ENCODE results near the gene MCC. TPM values are rescaled to one million over a fixed set of nuclear protein-coding genes. Genes with fewer than 3 reads are reported as not detected.

MCC gene
- total RNA-seq, 1 donor from 2014 or later = 47.9 TPM

GRCh38 chr5:113269023-113269997, 218.9 kb downstream of the MCC start:
- H3K36me3 ChIP-seq = no peaks in the 10 kb centered on the region
- TF ChIP-seq POLR2AphosphoS5 (IDR thresholded peaks at IDR 0.05; ENCODE audit: insufficient read depth in 1 of 2, low read depth in 1 of 2) = no peak
- TF ChIP-seq, protein P1, sequence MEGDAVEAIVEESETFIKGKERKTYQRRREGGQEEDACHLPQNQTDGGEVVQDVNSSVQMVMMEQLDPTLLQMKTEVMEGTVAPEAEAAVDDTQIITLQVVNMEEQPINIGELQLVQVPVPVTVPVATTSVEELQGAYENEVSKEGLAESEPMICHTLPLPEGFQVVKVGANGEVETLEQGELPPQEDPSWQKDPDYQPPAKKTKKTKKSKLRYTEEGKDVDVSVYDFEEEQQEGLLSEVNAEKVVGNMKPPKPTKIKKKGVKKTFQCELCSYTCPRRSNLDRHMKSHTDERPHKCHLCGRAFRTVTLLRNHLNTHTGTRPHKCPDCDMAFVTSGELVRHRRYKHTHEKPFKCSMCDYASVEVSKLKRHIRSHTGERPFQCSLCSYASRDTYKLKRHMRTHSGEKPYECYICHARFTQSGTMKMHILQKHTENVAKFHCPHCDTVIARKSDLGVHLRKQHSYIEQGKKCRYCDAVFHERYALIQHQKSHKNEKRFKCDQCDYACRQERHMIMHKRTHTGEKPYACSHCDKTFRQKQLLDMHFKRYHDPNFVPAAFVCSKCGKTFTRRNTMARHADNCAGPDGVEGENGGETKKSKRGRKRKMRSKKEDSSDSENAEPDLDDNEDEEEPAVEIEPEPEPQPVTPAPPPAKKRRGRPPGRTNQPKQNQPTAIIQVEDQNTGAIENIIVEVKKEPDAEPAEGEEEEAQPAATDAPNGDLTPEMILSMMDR (IDR thresholded peaks at IDR 0.05) = no peak
- TF ChIP-seq POLR2A (IDR thresholded peaks at IDR 0.05) = no peak
- no peaks in the 10 kb centered on the region for H3K9me3 ChIP-seq
- no peaks in the 10 kb centered on the region for H3K27me3 ChIP-seq
- intact Hi-C loops (cut with DNase I) = no loop called here
- H3K27ac ChIP-seq = no peak overlapping the region
- peaks cover 47% of the 10 kb centered on the region for H3K4me1 ChIP-seq
- H3K4me3 ChIP-seq = no peak overlapping the region
- DNase-seq (ENCODE audit: extremely low spot score in 2 of 2) = no peak

DNA sequence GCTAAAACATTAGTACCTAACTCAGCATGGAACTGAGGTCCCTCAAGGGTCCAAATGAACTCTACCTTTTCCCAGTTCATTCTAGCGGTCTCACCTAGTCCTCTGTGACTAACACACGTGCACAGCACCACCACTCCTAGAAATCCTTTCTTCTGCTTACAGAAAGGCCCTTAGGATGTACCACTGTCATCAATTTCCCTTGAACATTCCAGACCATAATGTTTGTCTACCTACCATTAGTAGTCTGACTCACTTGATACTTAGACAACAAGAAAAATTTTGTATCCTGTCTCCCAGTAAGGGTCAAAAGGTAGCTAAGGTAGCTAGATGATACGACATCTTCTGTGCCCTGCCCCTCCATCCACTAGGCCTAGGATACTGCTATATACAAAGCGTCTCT, 220.0 kb downstream of the MCC start:
- no peak overlapping the region for H3K27ac ChIP-seq
- intact Hi-C loops (cut with DNase I) = no loop called here

GRCh38 chr5:113267361-113267900, 220.8 kb downstream of the MCC start:
- no peak overlapping the region for H3K27ac ChIP-seq
- no peaks in the 10 kb centered on the region for H3K27me3 ChIP-seq
- no peak for DNase-seq (ENCODE audit: extremely low spot score in 2 of 2)
- TF ChIP-seq POLR2A (IDR thresholded peaks at IDR 0.05) (no peak), POLR2AphosphoS5 (IDR thresholded peaks at IDR 0.05; ENCODE audit: insufficient read depth in 1 of 2, low read depth in 1 of 2) (no peak)
- TF ChIP-seq, protein P1 (IDR thresholded peaks at IDR 0.05) = no peak
- peaks cover 51% of the 10 kb centered on the region for H3K4me1 ChIP-seq
- no peaks in the 10 kb centered on the region for H3K36me3 ChIP-seq
- intact Hi-C loops (cut with DNase I) = no loop called here
- H3K9me3 ChIP-seq = no peaks in the 10 kb centered on the region
- H3K4me3 ChIP-seq = no peak overlapping the region

More for the DNA sequence above, 220.0 kb downstream of the MCC start:
- Histone ChIP-seq H3K4me1 (peaks cover 51% of the 10 kb centered on the region), H3K4me3 (no peak overlapping the region), H3K27me3 (no peaks in the 10 kb centered on the region), H3K9me3 (no peaks in the 10 kb centered on the region), H3K36me3 (no peaks in the 10 kb centered on the region)
- DNase-seq (ENCODE audit: extremely low spot score in 2 of 2) = no peak
- TF ChIP-seq POLR2AphosphoS5 (IDR thresholded peaks at IDR 0.05; ENCODE audit: insufficient read depth in 1 of 2, low read depth in 1 of 2) = no peak
- TF ChIP-seq, protein P1 (IDR thresholded peaks at IDR 0.05) = no peak
- no peak for TF ChIP-seq POLR2A (IDR thresholded peaks at IDR 0.05)

DNA sequence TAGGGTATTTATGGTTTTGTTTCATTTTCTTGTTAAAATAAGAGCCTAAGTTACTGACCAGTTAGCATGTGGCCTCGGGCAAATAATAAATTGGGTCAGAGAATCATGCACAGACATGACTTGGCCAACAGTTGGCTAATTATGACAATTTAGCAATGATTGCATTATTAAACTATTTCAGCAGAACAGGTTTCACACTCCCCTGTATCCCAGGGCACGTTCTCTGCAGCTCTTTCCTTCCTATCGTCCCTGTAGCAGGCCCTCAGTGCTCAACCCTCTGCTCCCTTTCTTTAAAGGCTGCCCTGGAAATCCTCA, 221.4 kb downstream of the MCC start:
- intact Hi-C loops (cut with DNase I) = no loop called here
- Histone ChIP-seq H3K4me1 (peaks cover 51% of the 10 kb centered on the region), H3K36me3 (no peaks in the 10 kb centered on the region), H3K4me3 (no peak overlapping the region), H3K9me3 (no peaks in the 10 kb centered on the region), H3K27ac (no peak overlapping the region), H3K27me3 (no peaks in the 10 kb centered on the region)
- no peak for DNase-seq (ENCODE audit: extremely low spot score in 2 of 2)
- TF ChIP-seq POLR2A (IDR thresholded peaks at IDR 0.05) = no peak
- TF ChIP-seq POLR2AphosphoS5 (IDR thresholded peaks at IDR 0.05; ENCODE audit: insufficient read depth in 1 of 2, low read depth in 1 of 2) = peak in 1 of 2 donors; percentile 18

GRCh38 chr5:113266227-113266912, 221.9 kb downstream of the MCC start:
- intact Hi-C loops (cut with DNase I) = no loop called here
- Histone ChIP-seq H3K4me3 (no peak overlapping the region), H3K4me1 (peaks cover 46% of the 10 kb centered on the region), H3K27me3 (no peaks in the 10 kb centered on the region), H3K9me3 (no peaks in the 10 kb centered on the region), H3K36me3 (no peaks in the 10 kb centered on the region), H3K27ac (no peak overlapping the region)
- TF ChIP-seq POLR2AphosphoS5 (IDR thresholded peaks at IDR 0.05; ENCODE audit: insufficient read depth in 1 of 2, low read depth in 1 of 2) (no peak), POLR2A (IDR thresholded peaks at IDR 0.05) (no peak)
- TF ChIP-seq, protein P1 (IDR thresholded peaks at IDR 0.05) = no peak
- no peak for DNase-seq (ENCODE audit: extremely low spot score in 2 of 2)
